Right lobe of liver (tissue), 6 donors: ENCODE data around the gene ALDH7A1. TPM values are rescaled to one million over a fixed set of nuclear protein-coding genes. Genes with fewer than 3 reads are reported as not detected.

Experiments used
- ATAC-seq, 4 donors: fragments of 200-7000 bp; cut with Tn5 transposase; one replicate each; pipeline ENCODE4 v1.9.1; 2020; ENCODE audit warnings: mild to moderate bottlenecking in 4 of 4, moderate library complexity in 4 of 4
- DNase-seq, 3 donors: peaks; one replicate each; pipeline ENCODE4 v3.0.0-alpha.2; 2020
- H3K27ac ChIP-seq, 3 donors: fragments of 200-600 bp; one replicate each; pipeline ENCODE4 v1.8.0; 2022
- H3K27me3 ChIP-seq, 2 donors: fragments of 200-600 bp; one replicate each; pipeline ENCODE4 v1.8.0; 2022
- H3K36me3 ChIP-seq, 4 donors: fragments of 200-600 bp; sonication (generic) in 1 of 4; one replicate each; pipeline versions ENCODE4 v1.5.1 to v1.8.0; 2017 to 2022; ENCODE audit warnings: control low read depth in 1 of 4
- H3K4me1 ChIP-seq, 4 donors: fragments of 200-600 bp; sonication (generic) in 1 of 4; one replicate each; pipeline versions ENCODE4 v1.5.1 to v1.8.0; 2017 to 2022; ENCODE audit warnings: control low read depth in 1 of 4
- H3K4me3 ChIP-seq, 3 donors: fragments of 200-600 bp; one replicate each; pipeline ENCODE4 v1.8.0; 2022
- H3K9me3 ChIP-seq, 4 donors: fragments of 200-600 bp; sonication (generic) in 1 of 4; one replicate each; pipeline versions ENCODE4 v1.5.1 to v1.8.0; 2017 to 2022; ENCODE audit warnings: control low read depth in 1 of 4
- CTCF ChIP-seq, 4 donors: fragments of 200-600 bp in 3 of 4; fragments of 450-650 bp in 1 of 4; IDR thresholded peaks; one replicate each; pipeline versions ENCODE4 v1.5.1 to v1.8.0; 2016 to 2022; ENCODE audit warnings: antibody characterized with exemption in 4 of 4, mild to moderate bottlenecking in 2 of 4
- POLR2A ChIP-seq: fragments of 450-650 bp; IDR thresholded peaks from one replicate; pipeline ENCODE4 v1.6.1; 2017; ENCODE audit warnings: antibody characterized with exemption, mild to moderate bottlenecking
- WGBS: methylation state at CpG from one replicate; pipeline ENCODE4 v1.1.6; 2018; ENCODE audit warnings: low coverage, low lambda C conversion rate; ENCODE audit not compliant: insufficient coverage; ENCODE audit errors: missing lambda C conversion rate; 5-methylcytosine and 5-hydroxymethylcytosine counted together
- intact Hi-C, 2 donors: fragments of 100-400 bp; cut with DNase I; formaldehyde crosslinking; loops; one replicate each; pipeline versions ENCODE4 v1.11.2 to v1.14.1; 2022
- total RNA-seq, 6 experiments: library from RNA; depleted of rRNA in 2 of 6; stranded (reverse); fragments of >200 nt in 2 of 6; fragmentation: NEBNext Ultra II Directional in 3 of 6; extraction: Animal tissue kit (Norgen Biotek cat#: 25700) in 3 of 6; gene quantifications; one replicate each; pipeline versions ENCODE4 v1.1.0 to v1.2.4, GENCODE V29; 2016 to 2023
- donor health status: DM: no; HTN: yes; CAD: no.
- donor health status: DM: no; HTN: no; CAD: no.
- donor health status: DM: no; HTN: no; CAD: no.
- donor health status: DM: no; HTN: yes; CAD: no.
- donor health status: DM: no; HTN: yes; CAD: no.

The ALDH7A1 gene
- total RNA-seq, 6 experiments from 2014 or later: 23.0 to 142 (median 96.7) TPM

- intact Hi-C loops: no loop called here
- ATAC-seq (peak in 1 of 4 donors; percentile 9), DNase-seq (no peak)
- H3K27ac ChIP-seq: peak overlapping the region in 1 of 3 donors; percentile 16
- no peaks in the 10 kb centered on the region for H3K36me3 ChIP-seq
- WGBS: 71% methylated on average over 4 of the region's 4 CpGs
- TF ChIP-seq CTCF (IDR thresholded peaks at IDR 0.05): no peak
- TF ChIP-seq POLR2A: no peak
- no peaks in the 10 kb centered on the region for H3K27me3 ChIP-seq
- no peaks in the 10 kb centered on the region for H3K9me3 ChIP-seq
- peaks cover 0 to 2% (median 0%) of the 10 kb centered on the region in 4 donors for H3K4me1 ChIP-seq
- H3K4me3 ChIP-seq: no peak overlapping the region
Measured at GRCh38 chr5:126513703-126514102, 81.3 kb downstream of the ALDH7A1 start.

- intact Hi-C loops: no loop called here
- Histone ChIP-seq H3K36me3 (no peaks in the 10 kb centered on the region), H3K27ac (peak overlapping the region in 1 of 3 donors; percentile 16), H3K4me1 (peaks cover 0 to 2% (median 0%) of the 10 kb centered on the region in 4 donors), H3K9me3 (no peaks in the 10 kb centered on the region), H3K27me3 (no peaks in the 10 kb centered on the region), H3K4me3 (no peak overlapping the region)
- TF ChIP-seq CTCF (IDR thresholded peaks at IDR 0.05) (no peak), POLR2A (no peak)
- whole genome bisulfite sequencing: 90% methylated on average over 2 of the region's 2 CpGs
- ATAC-seq (no peak), DNase-seq (no peak)
Measured at GRCh38 chr5:126513302-126513701, 81.7 kb downstream of the ALDH7A1 start.

- no peak for DNase-seq
- Histone ChIP-seq H3K27ac (no peak overlapping the region), H3K4me3 (no peak overlapping the region), H3K9me3 (no peaks in the 10 kb centered on the region), H3K4me1 (peaks cover 0 to 2% (median 0%) of the 10 kb centered on the region in 4 donors), H3K27me3 (no peaks in the 10 kb centered on the region), H3K36me3 (no peaks in the 10 kb centered on the region)
- WGBS: 96% methylated on average over 3 of the region's 3 CpGs
- ATAC-seq: no peak
- TF ChIP-seq CTCF (IDR thresholded peaks at IDR 0.05): no peak
- TF ChIP-seq POLR2A: no peak
- intact Hi-C loops: no loop called here
Measured at GRCh38 chr5:126512451-126512850, 82.6 kb downstream of the ALDH7A1 start.

- Histone ChIP-seq H3K4me3 (no peak overlapping the region), H3K27ac (no peak overlapping the region), H3K36me3 (no peaks in the 10 kb centered on the region), H3K4me1 (peaks cover 0 to 2% (median 0%) of the 10 kb centered on the region in 4 donors), H3K27me3 (no peaks in the 10 kb centered on the region), H3K9me3 (no peaks in the 10 kb centered on the region)
- DNase-seq (no peak), ATAC-seq (no peak)
- TF ChIP-seq POLR2A: no peak
- no peak for TF ChIP-seq CTCF (IDR thresholded peaks at IDR 0.05)
- intact Hi-C loops: no loop called here
- WGBS: 83% methylated on average over 1 of the region's 1 CpG
Measured at GRCh38 chr5:126511961-126512360, 83.1 kb downstream of the ALDH7A1 start.

GRCh38 chr5:126509339-126509738 lies 85.7 kb downstream of the ALDH7A1 start:
- Histone ChIP-seq H3K4me1 (peaks cover 0 to 2% (median 0%) of the 10 kb centered on the region in 4 donors), H3K27ac (peak overlapping the region in 1 of 3 donors; percentile 11), H3K27me3 (no peaks in the 10 kb centered on the region), H3K4me3 (no peak overlapping the region), H3K36me3 (no peaks in the 10 kb centered on the region), H3K9me3 (no peaks in the 10 kb centered on the region)
- TF ChIP-seq POLR2A: no peak
- TF ChIP-seq CTCF (IDR thresholded peaks at IDR 0.05): no peak
- no peak for DNase-seq
- no peak for ATAC-seq
- intact Hi-C loops: no loop called here
- WGBS: 58% methylated on average over 5 of the region's 5 CpGs
